Endothelial cell of umbilical vein (primary cell): ENCODE measurements around the gene BCL6B. TPM values are rescaled to one million over a fixed set of nuclear protein-coding genes. Genes with fewer than 3 reads are reported as not detected.

Source experiments
- BruUV-seq: library from RNA; stranded (reverse); fragments of 400-500 nt; replicated peaks from 2 replicates; lab custom pipeline; 2021; lab: Mats Ljungman, UMichigan
- CTCF ChIA-PET: fragments of 300-600, 350-600 bp; sonication (Branson Sonifier 250); formaldehyde crosslinking; loops from one replicate; lab custom pipeline; 2021; ENCODE audit warnings: antibody characterized with exemption, inconsistent platforms; lab: Charles Lee
- POLR2A ChIA-PET: fragments of 300-600, 350-600 bp; sonication (Branson Sonifier 250); formaldehyde crosslinking; loops from one replicate; lab custom pipeline; 2021; ENCODE audit warnings: antibody characterized with exemption, inconsistent platforms; lab: Charles Lee
- DNase-seq: peaks from one replicate; pipeline ENCODE4 v3.0.0-alpha.2; 2011; ENCODE audit warnings: low read depth, low spot score
- FAIRE-seq: peaks from 2 replicates; lab custom pipeline; 2011; peaks lifted over from hg19 to GRCh38; lab: Jason Lieb, UNC
- H2AFZ ChIP-seq: 2 replicates; pipeline ENCODE4 v1.6.0; 2012; ENCODE audit warnings: low read depth, low read length, control low read depth, inconsistent platforms
- H3K27ac ChIP-seq: 2 replicates; pipeline ENCODE4 v1.5.1; 2011; ENCODE audit warnings: low read depth, mild to moderate bottlenecking, control low read depth, low read length, moderate library complexity; ENCODE audit not compliant: insufficient read depth
- H3K27me3 ChIP-seq, 2 experiments: 2 replicates each; pipeline versions ENCODE4 v1.6.0 to v1.6.1; 2011; ENCODE audit warnings: low read length in 2 of 2, mixed read lengths in 1 of 2; ENCODE audit not compliant: control insufficient read depth in 2 of 2, insufficient read depth in 2 of 2
- H3K36me3 ChIP-seq, 2 experiments: 2 replicates in 1 of 2; 3 replicates in 1 of 2; pipeline ENCODE4 v1.5.1; 2011; ENCODE audit warnings: low read length in 2 of 2, mild to moderate bottlenecking in 1 of 2, moderate library complexity in 1 of 2; ENCODE audit not compliant: control insufficient read depth in 2 of 2, insufficient read depth in 2 of 2; ENCODE audit errors: extremely low read depth in 1 of 2
- H3K4me1 ChIP-seq: 3 replicates; pipeline ENCODE4 v1.5.1; 2011; ENCODE audit warnings: mild to moderate bottlenecking, low read length; ENCODE audit not compliant: control insufficient read depth, insufficient read depth; ENCODE audit errors: extremely low read depth
- H3K4me2 ChIP-seq: 2 replicates; pipeline ENCODE4 v1.6.1; 2011; ENCODE audit warnings: low read length, control low read depth, mixed read lengths; ENCODE audit not compliant: insufficient read depth
- H3K4me3 ChIP-seq, 3 experiments: fragments of 200-600 bp in 1 of 3; sonication (generic), shearing (Covaris generic) in 1 of 3; replicated peaks in 1 of 3; 2 replicates each; pipeline ENCODE4 v1.5.1; 2011 to 2016; ENCODE audit warnings: control low read depth in 3 of 3, low read length in 3 of 3, mild to moderate bottlenecking in 2 of 3, inconsistent platforms in 1 of 3, low read depth in 1 of 3, moderate library complexity in 1 of 3; ENCODE audit not compliant: insufficient read depth in 1 of 3
- H3K79me2 ChIP-seq: 2 replicates; pipeline ENCODE4 v1.6.0; 2012; ENCODE audit warnings: low read length, inconsistent platforms; ENCODE audit not compliant: control insufficient read depth, insufficient read depth
- H3K9ac ChIP-seq: replicated peaks from 2 replicates; pipeline ENCODE3; 2011; ENCODE audit warnings: low read length, control low read depth; ENCODE audit not compliant: insufficient read depth; ENCODE audit errors: extremely low read depth
- H3K9me1 ChIP-seq: replicated peaks from 3 replicates; pipeline ENCODE4 v1.6.0; 2011; ENCODE audit warnings: mild to moderate bottlenecking, low read length; ENCODE audit not compliant: control insufficient read depth, insufficient read depth; ENCODE audit errors: extremely low read depth
- H3K9me3 ChIP-seq: replicated peaks from 2 replicates; pipeline ENCODE4 v1.5.1; 2012; ENCODE audit warnings: low read length, inconsistent platforms; ENCODE audit not compliant: control insufficient read depth, insufficient read depth
- H4K20me1 ChIP-seq: replicated peaks from 2 replicates; pipeline ENCODE3; 2011; ENCODE audit warnings: mild to moderate bottlenecking, low read length; ENCODE audit not compliant: control insufficient read depth, insufficient read depth; ENCODE audit errors: extremely low read depth
- EZH2 ChIP-seq: IDR thresholded peaks from 2 replicates; pipeline ENCODE4 v1.6.1; 2012; ENCODE audit warnings: borderline replicate concordance, low read depth, mild to moderate bottlenecking, moderate library complexity, low read length, inconsistent platforms; ENCODE audit not compliant: severe bottlenecking
- FOS ChIP-seq: IDR thresholded peaks from 2 replicates; pipeline ENCODE4 v1.6.1; 2011; ENCODE audit warnings: mild to moderate bottlenecking, low read length, moderate library complexity, borderline replicate concordance; ENCODE audit not compliant: insufficient read depth
- GATA2 ChIP-seq: IDR thresholded peaks from 2 replicates; pipeline ENCODE4 v1.7.0; 2011; ENCODE audit warnings: low read depth, mild to moderate bottlenecking, moderate library complexity, mixed read lengths, low read length; ENCODE audit not compliant: insufficient read length, insufficient read depth
- JUN ChIP-seq: IDR thresholded peaks from 2 replicates; pipeline ENCODE4 v1.6.1; 2011; ENCODE audit warnings: borderline replicate concordance, low read depth; ENCODE audit not compliant: insufficient read length, insufficient read depth
- MYC ChIP-seq: IDR thresholded peaks from one replicate; pipeline ENCODE4 v1.6.1; 2011; ENCODE audit warnings: mild to moderate bottlenecking, low read depth, low read length
- POLR2A ChIP-seq: IDR thresholded peaks from 2 replicates; pipeline ENCODE4 v1.6.1; 2012; ENCODE audit warnings: low read depth, mild to moderate bottlenecking, control low read depth, low read length
- POLR2AphosphoS5 ChIP-seq: IDR thresholded peaks from 2 replicates; pipeline ENCODE4 v1.6.1; 2012; ENCODE audit warnings: low read depth, mild to moderate bottlenecking, control low read depth, low read length, moderate library complexity; ENCODE audit not compliant: insufficient read depth
- dilution Hi-C: fragments of 300-500 bp; cut with MboI; formaldehyde crosslinking; loops from one replicate; pipeline ENCODE4 v1.15.0; 2019; ENCODE audit warnings: low sequenced_read_pairs; ENCODE audit not compliant: extremely low pct_ligation_motif_present
- intact Hi-C: fragments of 100-400 bp; cut with micrococcal nuclease; formaldehyde crosslinking; loops from one replicate; pipeline ENCODE4 v1.10.0; 2022
- polyA plus RNA-seq, 4 experiments: library from polyadenylated mRNA; depleted of rRNA in 3 of 4; stranded (reverse) in 3 of 4; unstranded in 1 of 4; fragments of >200 nt; gene quantifications; 2 replicates each; pipeline versions ENCODE4 v1.2.1 to v1.2.3, GENCODE V29; 2011 to 2012; ENCODE audit warnings: missing spikeins in 1 of 4
- total RNA-seq: library from RNA; stranded (reverse); gene quantifications from 2 replicates; pipeline ENCODE4 v1.2.3, GENCODE V29; 2021
- TF ChIP-seq, protein P1 (sequence below): IDR thresholded peaks from 2 replicates; pipeline ENCODE4 v1.6.1; 2011; ENCODE audit not compliant: insufficient read depth, insufficient read length
- TF ChIP-seq, protein P2 (sequence below), 2 donors: IDR thresholded peaks; 1 replicate in 1 of 2; 2 replicates in 1 of 2; pipeline ENCODE4 v1.5.1; 2011; ENCODE audit warnings: low read length in 2 of 2, mild to moderate bottlenecking in 2 of 2, moderate library complexity in 2 of 2, control low read depth in 1 of 2, inconsistent platforms in 1 of 2, low read depth in 1 of 2; ENCODE audit not compliant: insufficient read depth in 1 of 2; ENCODE audit errors: extremely low read depth in 1 of 2

BCL6B gene
- total and polyA plus RNA-seq, 2 donors (not counting 3 experiments of a cell fraction or from before 2014, with no cell fraction given), result 93.5 to 160 TPM

DNA sequence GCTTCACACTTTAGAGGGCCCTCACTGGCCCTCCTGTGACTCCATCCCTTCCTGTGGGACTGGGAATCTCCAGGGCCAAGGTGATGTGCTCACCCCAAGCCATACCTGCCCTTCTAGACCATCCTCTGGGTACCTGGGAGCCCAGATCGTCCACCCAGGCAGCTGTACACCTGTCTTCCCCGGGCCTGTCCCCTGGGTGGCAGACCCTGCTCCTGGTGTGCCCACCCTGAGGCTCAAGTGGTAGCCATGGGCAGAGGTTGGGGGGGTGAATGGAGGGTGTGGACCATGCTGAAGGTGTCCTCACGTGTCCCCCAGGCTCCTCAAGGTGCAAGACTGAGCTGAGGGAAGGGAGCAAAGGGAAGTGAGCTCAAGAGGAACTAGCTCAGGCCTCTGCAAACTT is 47.9 kb downstream of the BCL6B start:
- Histone ChIP-seq H3K9me1 (no peaks in the 10 kb centered on the region), H3K79me2 (no peaks in the 10 kb centered on the region), H2AFZ (no peak overlapping the region), H3K27me3 (peaks cover 0 to 1% of the 10 kb centered on the region in 2 experiments), H3K4me2 (no peak overlapping the region), H3K27ac (no peak overlapping the region), H3K4me3 (no peak overlapping the region), H3K9me3 (no peaks in the 10 kb centered on the region), H3K4me1 (no peaks in the 10 kb centered on the region), H4K20me1 (no peaks in the 10 kb centered on the region), H3K36me3 (no peaks in the 10 kb centered on the region), H3K9ac (no peak overlapping the region)
- POLR2A ChIA-PET, result no interaction called here
- dilution Hi-C loops (no loop called here), intact Hi-C loops (no loop called here)
- DNase-seq (no peak), FAIRE-seq (no peak)
- CTCF ChIA-PET, result interaction anchor here (0.6 to 1.2 kb wide), 2 partner anchors 25 to 88 kb away, joined by 3 to 4 read pairs; no protein-coding TSS in a partner anchor
- BruUV-seq, result no TSS peak
- TF ChIP-seq GATA2 (no peak), EZH2 (no peak), FOS (no peak), POLR2AphosphoS5 (no peak), MYC (no peak)

DNA sequence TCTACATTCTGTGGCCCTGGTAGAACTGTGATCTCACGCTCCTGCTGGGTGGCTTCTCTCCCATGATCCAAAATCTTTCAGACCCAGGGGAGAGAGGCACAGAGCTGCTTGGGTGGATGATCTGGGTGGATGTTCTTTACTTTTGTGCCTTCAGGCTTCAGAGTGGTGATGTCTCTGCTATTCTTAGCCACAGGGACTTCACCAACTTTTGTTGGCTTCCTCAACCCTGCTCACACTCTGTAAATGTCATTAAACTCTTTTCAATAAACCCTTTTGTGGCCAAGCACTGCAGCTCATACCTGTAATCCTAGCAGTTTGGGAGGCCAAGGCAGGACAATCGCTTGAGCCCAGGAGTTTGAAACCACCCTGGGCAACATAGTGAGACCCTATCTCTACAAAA is 49.6 kb downstream of the BCL6B start:
- BruUV-seq, result no TSS peak
- Histone ChIP-seq H3K9me1 (no peaks in the 10 kb centered on the region), H3K9ac (no peak overlapping the region), H3K27me3 (peaks cover 0 to 1% of the 10 kb centered on the region in 2 experiments), H3K79me2 (no peaks in the 10 kb centered on the region), H3K9me3 (no peaks in the 10 kb centered on the region), H3K36me3 (no peaks in the 10 kb centered on the region), H3K27ac (no peak overlapping the region), H3K4me3 (no peak overlapping the region), H2AFZ (no peak overlapping the region), H3K4me1 (no peaks in the 10 kb centered on the region), H4K20me1 (no peaks in the 10 kb centered on the region), H3K4me2 (no peak overlapping the region)
- POLR2A ChIA-PET, result no interaction called here
- CTCF ChIA-PET, result no interaction called here
- FAIRE-seq (no peak), DNase-seq (no peak)
- intact Hi-C loops (no loop called here), dilution Hi-C loops (no loop called here)
- TF ChIP-seq JUN (no peak), EZH2 (no peak), FOS (no peak), POLR2A (no peak), POLR2AphosphoS5 (no peak), GATA2 (no peak), MYC (no peak)
- TF ChIP-seq, protein P1, sequence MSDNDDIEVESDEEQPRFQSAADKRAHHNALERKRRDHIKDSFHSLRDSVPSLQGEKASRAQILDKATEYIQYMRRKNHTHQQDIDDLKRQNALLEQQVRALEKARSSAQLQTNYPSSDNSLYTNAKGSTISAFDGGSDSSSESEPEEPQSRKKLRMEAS, result no peak
- TF ChIP-seq, protein P2, sequence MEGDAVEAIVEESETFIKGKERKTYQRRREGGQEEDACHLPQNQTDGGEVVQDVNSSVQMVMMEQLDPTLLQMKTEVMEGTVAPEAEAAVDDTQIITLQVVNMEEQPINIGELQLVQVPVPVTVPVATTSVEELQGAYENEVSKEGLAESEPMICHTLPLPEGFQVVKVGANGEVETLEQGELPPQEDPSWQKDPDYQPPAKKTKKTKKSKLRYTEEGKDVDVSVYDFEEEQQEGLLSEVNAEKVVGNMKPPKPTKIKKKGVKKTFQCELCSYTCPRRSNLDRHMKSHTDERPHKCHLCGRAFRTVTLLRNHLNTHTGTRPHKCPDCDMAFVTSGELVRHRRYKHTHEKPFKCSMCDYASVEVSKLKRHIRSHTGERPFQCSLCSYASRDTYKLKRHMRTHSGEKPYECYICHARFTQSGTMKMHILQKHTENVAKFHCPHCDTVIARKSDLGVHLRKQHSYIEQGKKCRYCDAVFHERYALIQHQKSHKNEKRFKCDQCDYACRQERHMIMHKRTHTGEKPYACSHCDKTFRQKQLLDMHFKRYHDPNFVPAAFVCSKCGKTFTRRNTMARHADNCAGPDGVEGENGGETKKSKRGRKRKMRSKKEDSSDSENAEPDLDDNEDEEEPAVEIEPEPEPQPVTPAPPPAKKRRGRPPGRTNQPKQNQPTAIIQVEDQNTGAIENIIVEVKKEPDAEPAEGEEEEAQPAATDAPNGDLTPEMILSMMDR (IDR thresholded peaks at IDR 0.05; ENCODE audit: extremely low read depth in 1 of 2, insufficient read depth in 1 of 2, low read depth in 1 of 2, low read length in 2 of 2), result no peak
